Measurements from ENCODE around the gene ERLEC1. TPM values are rescaled to one million over a fixed set of nuclear protein-coding genes. Genes with fewer than 3 reads are reported as not detected.
"Not testable (repeated sequence)": the region's sequence is repeated elsewhere in the genome, so short reads cannot be mapped to it uniquely, and the experiment has no call there.

The ERLEC1 gene
- total RNA-seq, 1 donor from 2014 or later = 20.9 TPM

DNA sequence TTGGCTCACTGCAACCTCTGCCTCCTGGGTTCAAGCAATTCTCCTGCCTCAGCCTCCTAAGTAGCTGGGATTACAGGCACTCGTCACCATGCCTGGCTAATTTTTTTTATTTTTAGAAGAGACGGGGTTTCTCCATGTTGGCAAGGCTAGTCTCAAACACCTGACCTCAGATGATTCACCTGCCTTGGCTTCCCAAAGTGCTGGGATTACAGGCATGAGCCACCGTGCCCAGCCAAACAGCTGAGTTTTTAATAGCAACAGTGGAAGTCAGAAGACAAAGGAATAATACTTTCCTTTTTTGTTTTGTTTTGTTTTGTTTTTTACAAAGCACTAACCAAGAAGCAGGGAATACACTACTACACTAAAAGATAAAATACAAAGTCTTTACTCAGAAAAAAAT is 56.0 kb downstream of the ERLEC1 start:
- Mint-ChIP-seq H3K27ac (ENCODE audit: unreplicated experiment) (no peak overlapping the region), H3K36me3 (ENCODE audit: unreplicated experiment) (peaks cover 5% of the 10 kb centered on the region), H3K27me3 (ENCODE audit: unreplicated experiment) (no peaks in the 10 kb centered on the region), H3K4me1 (ENCODE audit: low read depth, unreplicated experiment) (no peaks in the 10 kb centered on the region), H3K9me3 (ENCODE audit: unreplicated experiment) (no peaks in the 10 kb centered on the region), H3K4me3 (ENCODE audit: unreplicated experiment) (no peak overlapping the region)
- no peak for DNase-seq
- TF ChIP-seq, protein P1, sequence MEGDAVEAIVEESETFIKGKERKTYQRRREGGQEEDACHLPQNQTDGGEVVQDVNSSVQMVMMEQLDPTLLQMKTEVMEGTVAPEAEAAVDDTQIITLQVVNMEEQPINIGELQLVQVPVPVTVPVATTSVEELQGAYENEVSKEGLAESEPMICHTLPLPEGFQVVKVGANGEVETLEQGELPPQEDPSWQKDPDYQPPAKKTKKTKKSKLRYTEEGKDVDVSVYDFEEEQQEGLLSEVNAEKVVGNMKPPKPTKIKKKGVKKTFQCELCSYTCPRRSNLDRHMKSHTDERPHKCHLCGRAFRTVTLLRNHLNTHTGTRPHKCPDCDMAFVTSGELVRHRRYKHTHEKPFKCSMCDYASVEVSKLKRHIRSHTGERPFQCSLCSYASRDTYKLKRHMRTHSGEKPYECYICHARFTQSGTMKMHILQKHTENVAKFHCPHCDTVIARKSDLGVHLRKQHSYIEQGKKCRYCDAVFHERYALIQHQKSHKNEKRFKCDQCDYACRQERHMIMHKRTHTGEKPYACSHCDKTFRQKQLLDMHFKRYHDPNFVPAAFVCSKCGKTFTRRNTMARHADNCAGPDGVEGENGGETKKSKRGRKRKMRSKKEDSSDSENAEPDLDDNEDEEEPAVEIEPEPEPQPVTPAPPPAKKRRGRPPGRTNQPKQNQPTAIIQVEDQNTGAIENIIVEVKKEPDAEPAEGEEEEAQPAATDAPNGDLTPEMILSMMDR (IDR thresholded peaks at IDR 0.05; ENCODE audit: partially characterized antibody, unreplicated experiment) = no peak

DNA sequence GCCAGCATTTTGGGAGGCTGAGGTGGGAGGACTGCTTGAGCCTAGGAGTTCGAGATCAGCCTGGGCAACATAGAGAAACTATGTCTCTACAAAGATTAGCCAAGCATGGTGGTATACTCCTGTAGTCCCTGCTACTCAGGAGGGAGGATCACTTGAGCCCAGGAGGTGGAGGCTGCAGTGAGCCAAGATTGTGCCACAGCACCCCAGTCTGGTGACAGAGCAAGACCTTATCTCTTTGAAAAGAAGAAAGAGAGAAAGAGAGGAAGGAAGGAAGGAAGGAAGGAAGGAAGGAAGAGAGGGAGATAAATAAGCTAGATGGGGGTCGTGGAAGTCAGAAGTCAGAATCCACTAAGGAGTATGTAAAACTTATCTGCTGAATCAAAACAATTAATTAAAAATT is 56.8 kb downstream of the ERLEC1 start:
- no peak for DNase-seq
- Mint-ChIP-seq H3K27me3 (ENCODE audit: unreplicated experiment) (no peaks in the 10 kb centered on the region), H3K9me3 (ENCODE audit: unreplicated experiment) (no peaks in the 10 kb centered on the region), H3K4me3 (ENCODE audit: unreplicated experiment) (no peak overlapping the region), H3K27ac (ENCODE audit: unreplicated experiment) (no peak overlapping the region), H3K36me3 (ENCODE audit: unreplicated experiment) (peaks cover 5% of the 10 kb centered on the region), H3K4me1 (ENCODE audit: low read depth, unreplicated experiment) (no peaks in the 10 kb centered on the region)
- TF ChIP-seq, protein P1 (IDR thresholded peaks at IDR 0.05; ENCODE audit: partially characterized antibody, unreplicated experiment) = no peak

DNA sequence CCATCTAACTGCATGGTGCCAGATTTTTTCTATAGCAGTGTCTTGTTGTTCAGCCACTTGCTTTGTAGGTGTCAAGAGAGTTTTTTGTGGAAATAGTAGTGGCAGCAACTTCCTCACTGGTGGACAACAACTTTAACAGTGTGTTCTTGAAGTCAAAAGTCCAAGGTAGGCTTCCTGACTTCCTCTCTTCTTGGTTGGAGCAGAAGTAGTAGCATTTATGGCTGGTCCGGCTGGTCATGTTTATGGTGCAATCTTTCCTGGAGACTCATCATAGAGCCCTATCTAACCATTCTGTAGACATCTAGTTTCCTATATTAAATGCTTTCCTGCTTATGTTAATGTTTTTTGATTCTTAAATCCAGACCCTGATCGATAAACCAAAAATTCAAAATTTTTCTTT is 61.2 kb downstream of the ERLEC1 start:
- H3K27ac Mint-ChIP-seq (ENCODE audit: unreplicated experiment) = no peak overlapping the region
- TF ChIP-seq, protein P1 (IDR thresholded peaks at IDR 0.05; ENCODE audit: partially characterized antibody, unreplicated experiment) = no peak
- H3K36me3 Mint-ChIP-seq (ENCODE audit: unreplicated experiment) = no peaks in the 10 kb centered on the region
- H3K9me3 Mint-ChIP-seq (ENCODE audit: unreplicated experiment) = peaks cover under 1% of the 10 kb centered on the region
- no peaks in the 10 kb centered on the region for H3K4me1 Mint-ChIP-seq (ENCODE audit: low read depth, unreplicated experiment)
- H3K4me3 Mint-ChIP-seq (ENCODE audit: unreplicated experiment) = no peak overlapping the region
- H3K27me3 Mint-ChIP-seq (ENCODE audit: unreplicated experiment) = peaks cover under 1% of the 10 kb centered on the region
- no peak for DNase-seq

DNA sequence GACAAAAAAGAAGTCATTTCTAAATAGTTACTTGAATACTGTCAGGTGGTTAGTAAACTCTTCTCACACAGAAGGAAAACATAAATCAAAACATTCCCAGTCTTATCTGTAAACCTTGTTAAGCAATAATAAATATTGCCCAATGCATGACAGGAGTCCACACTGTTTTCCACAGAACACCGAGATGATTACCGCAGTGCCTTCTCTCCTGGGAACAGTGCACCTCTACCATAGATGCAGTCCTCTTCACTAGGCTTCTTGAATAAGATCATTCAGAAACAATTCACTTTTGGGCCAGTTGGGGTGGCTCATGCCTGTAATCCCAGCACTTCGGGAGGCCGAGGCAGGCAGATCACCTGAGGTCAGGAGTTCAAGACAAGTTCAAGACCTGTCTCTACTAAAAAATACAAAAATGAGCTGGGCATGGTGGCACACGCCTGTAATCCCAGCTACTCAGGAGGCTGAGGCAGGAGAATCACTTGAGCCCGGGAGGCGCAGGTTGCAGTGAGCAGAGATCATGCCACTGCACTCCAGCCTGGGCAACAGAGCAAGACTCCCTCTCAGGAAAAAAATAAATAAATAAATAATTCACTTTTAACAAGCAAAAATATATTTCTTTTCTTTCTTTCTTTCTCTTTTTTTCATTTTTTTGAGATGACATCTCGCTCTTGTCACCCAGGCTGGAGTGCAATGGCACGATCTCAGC is 64.4 kb downstream of the ERLEC1 start:
- DNase-seq; H3K4me3 Mint-ChIP-seq (ENCODE audit: unreplicated experiment); H3K27ac Mint-ChIP-seq (ENCODE audit: unreplicated experiment); H3K9me3 Mint-ChIP-seq (ENCODE audit: unreplicated experiment); H3K27me3 Mint-ChIP-seq (ENCODE audit: unreplicated experiment); H3K36me3 Mint-ChIP-seq (ENCODE audit: unreplicated experiment); H3K4me1 Mint-ChIP-seq (ENCODE audit: low read depth, unreplicated experiment): not testable (repeated sequence)

DNA sequence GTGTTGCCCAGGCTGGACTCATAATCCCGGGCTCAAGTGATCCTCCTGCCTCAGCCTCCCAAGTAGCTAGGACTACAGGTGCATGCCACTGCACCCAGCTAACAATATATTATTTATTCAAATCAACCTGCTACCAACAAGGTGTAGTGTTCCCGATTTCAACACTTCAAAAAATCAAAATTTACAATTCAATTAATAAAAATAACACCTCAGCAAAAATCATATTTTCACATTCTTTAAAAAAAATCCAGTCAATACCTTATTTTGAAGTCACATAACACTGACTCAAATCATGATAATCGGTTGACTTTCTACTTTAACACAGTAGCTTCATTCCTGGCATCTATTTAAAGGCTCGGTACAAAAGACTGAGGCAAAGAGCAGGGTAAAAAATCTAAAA is 65.7 kb downstream of the ERLEC1 start:
- peaks cover 4% of the 10 kb centered on the region for H3K4me1 Mint-ChIP-seq (ENCODE audit: low read depth, unreplicated experiment)
- peaks cover 9% of the 10 kb centered on the region for H3K36me3 Mint-ChIP-seq (ENCODE audit: unreplicated experiment)

More for the DNA sequence above, 65.7 kb downstream of the ERLEC1 start:
- no peak for DNase-seq
- H3K27ac Mint-ChIP-seq (ENCODE audit: unreplicated experiment) = no peak overlapping the region
- peaks cover 2% of the 10 kb centered on the region for H3K27me3 Mint-ChIP-seq (ENCODE audit: unreplicated experiment)
- no peak overlapping the region for H3K4me3 Mint-ChIP-seq (ENCODE audit: unreplicated experiment)
- peaks cover 1% of the 10 kb centered on the region for H3K9me3 Mint-ChIP-seq (ENCODE audit: unreplicated experiment)
- TF ChIP-seq, protein P1 (IDR thresholded peaks at IDR 0.05; ENCODE audit: partially characterized antibody, unreplicated experiment) = no peak
